ENCODE data around the gene CLEC16A. TPM values are rescaled to one million over a fixed set of nuclear protein-coding genes. Genes with fewer than 3 reads are reported as not detected.

Gene CLEC16A
- total and polyA plus RNA-seq, 9 of the 15 experiments (the other 6 are each of a cell fraction or from before 2014, with no cell fraction given): 1.00 to 22.3 (median 10.0) TPM

DNA sequence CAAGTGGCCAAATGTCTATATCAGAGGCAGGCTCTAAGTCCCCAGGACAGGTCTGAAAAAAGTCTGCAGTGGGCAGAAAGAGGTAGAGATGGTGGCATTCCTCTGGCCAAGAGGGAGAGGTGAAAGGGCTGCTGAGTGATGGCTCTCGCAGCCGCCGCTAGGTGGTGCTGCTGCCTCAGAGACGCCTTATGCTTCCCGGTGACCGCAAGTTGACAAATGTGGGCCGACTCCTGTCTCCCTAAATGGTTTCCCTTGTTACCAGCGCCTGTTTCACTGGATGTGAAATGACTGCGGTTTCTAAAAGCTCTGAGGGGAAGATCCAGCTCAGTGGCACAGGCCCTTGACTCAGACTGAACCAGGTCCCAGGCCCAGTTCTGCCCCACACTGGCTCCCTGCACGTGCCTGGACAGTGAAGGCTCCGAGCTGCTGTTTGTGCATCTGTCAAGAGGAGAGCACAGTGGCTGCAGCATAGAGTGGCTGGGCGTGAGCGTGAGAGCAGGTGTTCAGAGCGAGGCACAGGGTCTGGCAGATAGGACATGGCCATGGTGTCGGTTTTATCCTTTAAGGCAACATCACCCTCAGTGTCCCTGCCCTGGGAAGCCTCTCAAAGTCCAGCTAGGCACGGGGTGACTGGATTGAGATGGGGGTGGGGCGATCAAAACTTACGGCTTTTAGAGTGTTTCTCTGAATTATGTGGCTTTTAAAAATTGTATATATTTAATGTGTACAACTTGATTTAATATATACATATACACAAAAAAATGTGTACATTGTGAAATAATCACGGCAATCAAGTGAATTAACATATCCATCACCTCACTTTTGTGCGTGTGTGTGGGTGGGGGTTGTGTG, 19.9 kb downstream of the CLEC16A start (continued):
- TF ChIP-seq NELFE (IDR thresholded peaks at IDR 0.05; ENCODE audit: insufficient read depth, insufficient read length) (no peak), MIER1 (IDR thresholded peaks at IDR 0.05; ENCODE audit: low read depth) (no peak), TAF7 (tag; IDR thresholded peaks at IDR 0.05) (no peak), MTF1 (CRISPR knock-in tag; IDR thresholded peaks at IDR 0.05; ENCODE audit: borderline replicate concordance) (no peak; the same call in 1 of the 2 replicates), PTRF (tag; IDR thresholded peaks at IDR 0.05) (no peak), ZNF436 (CRISPR knock-in tag; IDR thresholded peaks at IDR 0.05) (no peak), ETS2 (tag; IDR thresholded peaks at IDR 0.05; ENCODE audit: borderline replicate concordance, poor library complexity, severe bottlenecking) (no peak), ZNF408 (CRISPR knock-in tag; IDR thresholded peaks at IDR 0.05; ENCODE audit: low read depth) (peak; percentile 60; the same call in 1 of the 2 replicates), KLF10 (CRISPR knock-in tag; IDR thresholded peaks at IDR 0.05) (no peak), CBFB (CRISPR knock-in tag; IDR thresholded peaks at IDR 0.05) (peak; percentile 92), HMGN3 (IDR thresholded peaks at IDR 0.05; ENCODE audit: borderline replicate concordance, extremely low read depth, insufficient read length, low read depth, low read length) (no peak), LEF1 (IDR thresholded peaks at IDR 0.05) (no peak), FUS (optimal IDR thresholded peaks at IDR 0.05; ENCODE audit: low read depth, low read length) (no peak)
- TF ChIP-seq, protein P1, sequence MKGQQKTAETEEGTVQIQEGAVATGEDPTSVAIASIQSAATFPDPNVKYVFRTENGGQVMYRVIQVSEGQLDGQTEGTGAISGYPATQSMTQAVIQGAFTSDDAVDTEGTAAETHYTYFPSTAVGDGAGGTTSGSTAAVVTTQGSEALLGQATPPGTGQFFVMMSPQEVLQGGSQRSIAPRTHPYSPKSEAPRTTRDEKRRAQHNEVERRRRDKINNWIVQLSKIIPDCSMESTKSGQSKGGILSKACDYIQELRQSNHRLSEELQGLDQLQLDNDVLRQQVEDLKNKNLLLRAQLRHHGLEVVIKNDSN (CRISPR knock-in tag; IDR thresholded peaks at IDR 0.05): no peak
- TF ChIP-seq, protein P2, sequence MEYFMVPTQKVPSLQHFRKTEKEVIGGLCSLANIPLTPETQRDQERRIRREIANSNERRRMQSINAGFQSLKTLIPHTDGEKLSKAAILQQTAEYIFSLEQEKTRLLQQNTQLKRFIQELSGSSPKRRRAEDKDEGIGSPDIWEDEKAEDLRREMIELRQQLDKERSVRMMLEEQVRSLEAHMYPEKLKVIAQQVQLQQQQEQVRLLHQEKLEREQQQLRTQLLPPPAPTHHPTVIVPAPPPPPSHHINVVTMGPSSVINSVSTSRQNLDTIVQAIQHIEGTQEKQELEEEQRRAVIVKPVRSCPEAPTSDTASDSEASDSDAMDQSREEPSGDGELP (CRISPR knock-in tag; IDR thresholded peaks at IDR 0.05; ENCODE audit: borderline replicate concordance): peak; percentile 29; the same call in 1 of the 2 replicates
- TF ChIP-seq, protein P3, sequence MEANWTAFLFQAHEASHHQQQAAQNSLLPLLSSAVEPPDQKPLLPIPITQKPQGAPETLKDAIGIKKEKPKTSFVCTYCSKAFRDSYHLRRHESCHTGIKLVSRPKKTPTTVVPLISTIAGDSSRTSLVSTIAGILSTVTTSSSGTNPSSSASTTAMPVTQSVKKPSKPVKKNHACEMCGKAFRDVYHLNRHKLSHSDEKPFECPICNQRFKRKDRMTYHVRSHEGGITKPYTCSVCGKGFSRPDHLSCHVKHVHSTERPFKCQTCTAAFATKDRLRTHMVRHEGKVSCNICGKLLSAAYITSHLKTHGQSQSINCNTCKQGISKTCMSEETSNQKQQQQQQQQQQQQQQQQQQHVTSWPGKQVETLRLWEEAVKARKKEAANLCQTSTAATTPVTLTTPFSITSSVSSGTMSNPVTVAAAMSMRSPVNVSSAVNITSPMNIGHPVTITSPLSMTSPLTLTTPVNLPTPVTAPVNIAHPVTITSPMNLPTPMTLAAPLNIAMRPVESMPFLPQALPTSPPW (CRISPR knock-in tag; IDR thresholded peaks at IDR 0.05): 0 out of 2 replicates have a peak, but pooled peaks have one; percentile 17
- TF ChIP-seq, protein P4, sequence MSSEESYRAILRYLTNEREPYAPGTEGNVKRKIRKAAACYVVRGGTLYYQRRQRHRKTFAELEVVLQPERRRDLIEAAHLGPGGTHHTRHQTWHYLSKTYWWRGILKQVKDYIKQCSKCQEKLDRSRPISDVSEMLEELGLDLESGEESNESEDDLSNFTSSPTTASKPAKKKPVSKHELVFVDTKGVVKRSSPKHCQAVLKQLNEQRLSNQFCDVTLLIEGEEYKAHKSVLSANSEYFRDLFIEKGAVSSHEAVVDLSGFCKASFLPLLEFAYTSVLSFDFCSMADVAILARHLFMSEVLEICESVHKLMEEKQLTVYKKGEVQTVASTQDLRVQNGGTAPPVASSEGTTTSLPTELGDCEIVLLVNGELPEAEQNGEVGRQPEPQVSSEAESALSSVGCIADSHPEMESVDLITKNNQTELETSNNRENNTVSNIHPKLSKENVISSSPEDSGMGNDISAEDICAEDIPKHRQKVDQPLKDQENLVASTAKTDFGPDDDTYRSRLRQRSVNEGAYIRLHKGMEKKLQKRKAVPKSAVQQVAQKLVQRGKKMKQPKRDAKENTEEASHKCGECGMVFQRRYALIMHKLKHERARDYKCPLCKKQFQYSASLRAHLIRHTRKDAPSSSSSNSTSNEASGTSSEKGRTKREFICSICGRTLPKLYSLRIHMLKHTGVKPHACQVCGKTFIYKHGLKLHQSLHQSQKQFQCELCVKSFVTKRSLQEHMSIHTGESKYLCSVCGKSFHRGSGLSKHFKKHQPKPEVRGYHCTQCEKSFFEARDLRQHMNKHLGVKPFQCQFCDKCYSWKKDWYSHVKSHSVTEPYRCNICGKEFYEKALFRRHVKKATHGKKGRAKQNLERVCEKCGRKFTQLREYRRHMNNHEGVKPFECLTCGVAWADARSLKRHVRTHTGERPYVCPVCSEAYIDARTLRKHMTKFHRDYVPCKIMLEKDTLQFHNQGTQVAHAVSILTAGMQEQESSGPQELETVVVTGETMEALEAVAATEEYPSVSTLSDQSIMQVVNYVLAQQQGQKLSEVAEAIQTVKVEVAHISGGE (CRISPR knock-in tag; IDR thresholded peaks at IDR 0.05): peak in 1 of 3 experiments; percentile 40; a peak in 1 of 6 replicates
- TF ChIP-seq, protein P5, sequence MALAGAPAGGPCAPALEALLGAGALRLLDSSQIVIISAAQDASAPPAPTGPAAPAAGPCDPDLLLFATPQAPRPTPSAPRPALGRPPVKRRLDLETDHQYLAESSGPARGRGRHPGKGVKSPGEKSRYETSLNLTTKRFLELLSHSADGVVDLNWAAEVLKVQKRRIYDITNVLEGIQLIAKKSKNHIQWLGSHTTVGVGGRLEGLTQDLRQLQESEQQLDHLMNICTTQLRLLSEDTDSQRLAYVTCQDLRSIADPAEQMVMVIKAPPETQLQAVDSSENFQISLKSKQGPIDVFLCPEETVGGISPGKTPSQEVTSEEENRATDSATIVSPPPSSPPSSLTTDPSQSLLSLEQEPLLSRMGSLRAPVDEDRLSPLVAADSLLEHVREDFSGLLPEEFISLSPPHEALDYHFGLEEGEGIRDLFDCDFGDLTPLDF (CRISPR knock-in tag; IDR thresholded peaks at IDR 0.05): 0 out of 2 replicates have a peak, but pooled peaks have one; percentile 34

Measured in K562 (cell line).